NB4 (cell line): Measurements from ENCODE around the gene OLIG1.

ENCODE experiments used
- CTCF ChIP-seq: IDR thresholded peaks from one replicate; pipeline ENCODE4 v1.5.1; 2012; ENCODE audit warnings: low read depth, low read length
- MAX ChIP-seq: IDR thresholded peaks from 2 replicates; pipeline ENCODE4 v1.6.1; 2011; ENCODE audit warnings: low read depth, low read length
- MYC ChIP-seq: IDR thresholded peaks from 2 replicates; pipeline ENCODE4 v1.6.1; 2011; ENCODE audit warnings: low read depth, low read length
- POLR2A ChIP-seq: IDR thresholded peaks from 2 replicates; pipeline ENCODE4 v1.6.1; 2011; ENCODE audit warnings: mild to moderate bottlenecking; ENCODE audit not compliant: insufficient read length; ENCODE audit errors: extremely low read depth

GRCh38 chr21:33025489-33026442 lies 44.2 kb upstream of the OLIG1 start, which contains the start of gene OLIG2:
- TF ChIP-seq CTCF = no peak
- TF ChIP-seq POLR2A = peak; percentile 64
- TF ChIP-seq MAX = peak; percentile 93
- TF ChIP-seq MYC = peak; percentile 80
